Thoracic aorta (tissue), 2 donors: ENCODE results near the gene LENG1. TPM values are rescaled to one million over a fixed set of nuclear protein-coding genes. Genes with fewer than 3 reads are reported as not detected.

Experiments
- ATAC-seq: fragments of 150-250 bp; one replicate; pipeline ENCODE4 v1.8.0; 2017; ENCODE audit warnings: low read depth; ENCODE audit not compliant: insufficient number of reproducible peaks, low FRiP score
- DNase-seq: peaks from one replicate; pipeline ENCODE4 v3.0.0-alpha.2; 2020; ENCODE audit warnings: low spot score
- H3K27ac ChIP-seq, 2 donors: fragments of 200-600 bp; sonication (generic); 1 replicate in 1 of 2; 2 replicates in 1 of 2; pipeline ENCODE4 v1.5.1; 2016; ENCODE audit warnings: mild to moderate bottlenecking in 2 of 2, moderate library complexity in 2 of 2
- H3K27me3 ChIP-seq: fragments of 200-600 bp; sonication (generic); replicated peaks from 2 replicates; pipeline ENCODE4 v1.6.0; 2016; ENCODE audit warnings: mild to moderate bottlenecking; ENCODE audit not compliant: insufficient read depth
- H3K36me3 ChIP-seq: fragments of 200-600 bp; sonication (generic); one replicate; pipeline ENCODE4 v1.5.1; 2016
- H3K4me1 ChIP-seq, 2 donors: fragments of 200-600 bp; sonication (generic); 1 replicate in 1 of 2; 2 replicates in 1 of 2; pipeline versions ENCODE4 v1.5.1 to v1.6.0; 2016; ENCODE audit warnings: low read depth in 2 of 2, mild to moderate bottlenecking in 1 of 2; ENCODE audit not compliant: control insufficient read depth in 1 of 2
- H3K4me3 ChIP-seq: fragments of 200-600 bp; sonication (generic); 2 replicates; pipeline ENCODE4 v1.5.1; 2016; ENCODE audit warnings: mild to moderate bottlenecking
- H3K9me3 ChIP-seq: fragments of 200-600 bp; sonication (generic); 2 replicates; pipeline ENCODE4 v1.5.1; 2016
- CTCF ChIP-seq: fragments of 200-600 bp; sonication (generic); IDR thresholded peaks from one replicate; pipeline ENCODE4 v1.5.1; 2019; ENCODE audit warnings: antibody characterized with exemption
- total RNA-seq, 2 donors: library from RNA; depleted of rRNA; stranded (reverse); fragments of >200 nt; gene quantifications; one replicate each; pipeline versions ENCODE4 v1.1.0 to v1.2.3, GENCODE V29; 2016

Gene LENG1
- total RNA-seq, 2 donors from 2014 or later = 7.6 to 8.0 TPM

DNA sequence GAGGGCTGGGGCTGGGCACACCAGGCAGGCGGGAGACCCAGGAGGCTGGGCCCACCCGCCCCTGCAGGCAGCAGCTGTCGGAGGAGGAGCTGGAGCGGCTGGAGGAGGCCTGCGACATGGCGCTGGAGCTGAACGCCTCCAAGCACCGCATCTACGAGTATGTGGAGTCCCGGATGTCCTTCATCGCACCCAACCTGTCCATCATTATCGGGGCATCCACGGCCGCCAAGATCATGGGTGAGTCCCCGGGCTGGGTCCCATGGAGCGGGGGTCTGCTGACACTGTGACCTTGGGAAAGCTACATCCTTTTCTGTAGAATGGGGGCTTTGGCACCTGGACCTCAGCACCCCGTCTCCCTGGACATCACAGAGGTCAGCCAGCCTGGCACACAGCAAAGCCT is 35.8 kb downstream of the LENG1 start:
- no peak for TF ChIP-seq CTCF

GRCh38 chr19:54121259-54121658 is 38.3 kb downstream of the LENG1 start:
- no peaks in the 10 kb centered on the region for H3K9me3 ChIP-seq
- ATAC-seq (no peak), DNase-seq (no peak)
- H3K27me3 ChIP-seq = no peaks in the 10 kb centered on the region
- TF ChIP-seq CTCF = no peak
- no peak overlapping the region for H3K27ac ChIP-seq
- no peak overlapping the region for H3K4me3 ChIP-seq
- H3K4me1 ChIP-seq = peaks cover 4 to 11% of the 10 kb centered on the region in 2 donors
- H3K36me3 ChIP-seq = peaks cover 69% of the 10 kb centered on the region

More for the DNA sequence above, 35.8 kb downstream of the LENG1 start:
- no peak overlapping the region for H3K27ac ChIP-seq
- no peaks in the 10 kb centered on the region for H3K27me3 ChIP-seq
- H3K4me3 ChIP-seq = no peak overlapping the region
- no peaks in the 10 kb centered on the region for H3K9me3 ChIP-seq
- peaks cover 87% of the 10 kb centered on the region for H3K36me3 ChIP-seq
- no peak for DNase-seq
- no peak for ATAC-seq
- H3K4me1 ChIP-seq = no peaks in the 10 kb centered on the region

GRCh38 chr19:54115109-54116063 is 44.1 kb downstream of the LENG1 start, which contains the start of the genes PRPF31 and TFPT:
Gene PRPF31 (plus strand): TSS chr19:54115754. CDS start chr19:54118279, 2,525 bp downstream.
Gene TFPT (minus strand): TSS chr19:54115657. CDS start chr19:54115269, 388 bp downstream.
- no peak for TF ChIP-seq CTCF

DNA sequence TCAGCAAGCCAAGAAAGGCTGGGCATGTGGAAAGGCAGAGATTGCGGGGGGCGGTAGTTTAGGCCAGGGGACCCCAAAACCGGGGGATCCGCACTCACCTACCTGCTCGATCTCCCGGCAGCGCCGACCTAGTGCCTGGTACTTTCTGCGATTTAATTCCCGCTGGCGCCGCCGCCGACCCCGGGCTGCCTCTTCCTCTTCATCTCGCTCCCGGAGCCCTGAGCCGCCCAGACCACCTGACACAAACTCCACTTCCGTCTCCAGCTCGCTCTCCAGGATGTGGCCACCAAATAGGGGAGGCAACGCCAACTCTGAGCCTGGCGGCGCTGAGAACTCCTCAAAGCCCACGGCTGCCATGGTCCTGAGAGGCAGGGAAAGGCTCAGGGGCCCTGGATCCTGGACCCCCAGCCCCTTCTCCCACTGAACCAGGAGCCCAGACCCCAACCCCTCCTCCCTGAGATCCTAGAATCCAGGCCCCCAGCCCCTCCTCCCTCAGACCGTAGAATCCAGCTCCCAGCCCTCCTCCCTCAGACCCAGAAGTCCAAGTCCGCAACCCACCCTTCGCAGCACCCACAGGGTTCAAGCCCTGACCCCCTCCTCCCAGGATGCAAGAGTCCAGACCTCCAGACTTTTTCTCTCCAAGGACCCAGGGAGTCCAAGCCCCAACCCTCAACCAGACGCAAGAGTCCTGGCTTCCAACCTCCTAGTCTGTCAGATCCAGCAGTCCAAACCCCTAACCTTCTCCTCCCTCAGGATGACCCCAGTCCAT is 45.0 kb downstream of the LENG1 start:
- H3K27me3 ChIP-seq = no peaks in the 10 kb centered on the region
- peak overlapping the region in 1 of 2 donors; percentile 71 for H3K27ac ChIP-seq
- H3K4me1 ChIP-seq = peaks cover 18 to 29% of the 10 kb centered on the region in 2 donors
- peak overlapping the region; percentile 78 for H3K4me3 ChIP-seq
- peaks cover 25% of the 10 kb centered on the region for H3K36me3 ChIP-seq
- no peaks in the 10 kb centered on the region for H3K9me3 ChIP-seq
- no peak for ATAC-seq
- DNase-seq = no peak
- TF ChIP-seq CTCF = no peak

More at GRCh38 chr19:54115109-54116063, 44.1 kb downstream of the LENG1 start, which contains the start of the genes PRPF31 and TFPT:
- Histone ChIP-seq H3K4me3 (peak within 1 kb of the TSS; percentile 78), H3K27ac (peak within 1 kb of the TSS; percentile 71 to 87), H3K9me3 (no peaks in the 10 kb centered on the region), H3K36me3 (peaks cover 26% of the 10 kb centered on the region), H3K27me3 (no peaks in the 10 kb centered on the region), H3K4me1 (peaks cover 18 to 29% of the 10 kb centered on the region in 2 donors)
- DNase-seq (peak; percentile 97), ATAC-seq (peak; percentile 94)
